ENCODE results near the gene ZFPM1. TPM values are rescaled to one million over a fixed set of nuclear protein-coding genes. Genes with fewer than 3 reads are reported as not detected.

The ZFPM1 gene
- total and polyA plus RNA-seq, 2 of the 8 experiments (the other 6 are each of a cell fraction or from before 2014, with no cell fraction given), result 0.74 to 4.8 TPM

DNA sequence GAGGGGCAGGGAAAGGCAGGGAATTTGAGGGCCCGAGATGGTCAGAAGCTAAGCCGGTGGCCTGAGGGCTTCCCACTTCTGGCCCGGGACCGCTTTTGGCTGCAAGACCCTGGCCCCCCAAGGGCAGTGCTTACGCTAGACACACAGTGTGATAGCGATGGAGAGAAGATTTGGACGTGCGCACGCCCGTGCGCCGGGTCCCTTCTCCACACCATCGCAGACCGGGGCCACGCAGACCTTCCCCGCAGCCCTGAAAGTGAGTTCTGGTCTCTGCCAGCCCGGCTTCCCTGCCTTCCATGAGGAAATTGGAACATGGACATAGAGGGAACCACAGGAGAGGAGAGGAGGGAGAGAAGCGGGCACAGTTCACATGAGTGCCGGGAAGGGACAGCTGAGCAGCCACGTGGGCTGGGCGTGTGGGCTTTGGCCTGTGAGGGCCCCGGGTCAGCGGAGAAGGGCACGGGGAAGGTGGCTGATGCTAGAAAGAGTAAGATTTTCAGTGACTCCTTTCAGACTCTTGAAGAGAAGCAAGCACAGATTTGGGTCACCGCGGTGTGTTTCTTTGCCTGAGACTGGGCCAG is 23.8 kb downstream of the ZFPM1 start (continued):
- TF ChIP-seq, protein P1, sequence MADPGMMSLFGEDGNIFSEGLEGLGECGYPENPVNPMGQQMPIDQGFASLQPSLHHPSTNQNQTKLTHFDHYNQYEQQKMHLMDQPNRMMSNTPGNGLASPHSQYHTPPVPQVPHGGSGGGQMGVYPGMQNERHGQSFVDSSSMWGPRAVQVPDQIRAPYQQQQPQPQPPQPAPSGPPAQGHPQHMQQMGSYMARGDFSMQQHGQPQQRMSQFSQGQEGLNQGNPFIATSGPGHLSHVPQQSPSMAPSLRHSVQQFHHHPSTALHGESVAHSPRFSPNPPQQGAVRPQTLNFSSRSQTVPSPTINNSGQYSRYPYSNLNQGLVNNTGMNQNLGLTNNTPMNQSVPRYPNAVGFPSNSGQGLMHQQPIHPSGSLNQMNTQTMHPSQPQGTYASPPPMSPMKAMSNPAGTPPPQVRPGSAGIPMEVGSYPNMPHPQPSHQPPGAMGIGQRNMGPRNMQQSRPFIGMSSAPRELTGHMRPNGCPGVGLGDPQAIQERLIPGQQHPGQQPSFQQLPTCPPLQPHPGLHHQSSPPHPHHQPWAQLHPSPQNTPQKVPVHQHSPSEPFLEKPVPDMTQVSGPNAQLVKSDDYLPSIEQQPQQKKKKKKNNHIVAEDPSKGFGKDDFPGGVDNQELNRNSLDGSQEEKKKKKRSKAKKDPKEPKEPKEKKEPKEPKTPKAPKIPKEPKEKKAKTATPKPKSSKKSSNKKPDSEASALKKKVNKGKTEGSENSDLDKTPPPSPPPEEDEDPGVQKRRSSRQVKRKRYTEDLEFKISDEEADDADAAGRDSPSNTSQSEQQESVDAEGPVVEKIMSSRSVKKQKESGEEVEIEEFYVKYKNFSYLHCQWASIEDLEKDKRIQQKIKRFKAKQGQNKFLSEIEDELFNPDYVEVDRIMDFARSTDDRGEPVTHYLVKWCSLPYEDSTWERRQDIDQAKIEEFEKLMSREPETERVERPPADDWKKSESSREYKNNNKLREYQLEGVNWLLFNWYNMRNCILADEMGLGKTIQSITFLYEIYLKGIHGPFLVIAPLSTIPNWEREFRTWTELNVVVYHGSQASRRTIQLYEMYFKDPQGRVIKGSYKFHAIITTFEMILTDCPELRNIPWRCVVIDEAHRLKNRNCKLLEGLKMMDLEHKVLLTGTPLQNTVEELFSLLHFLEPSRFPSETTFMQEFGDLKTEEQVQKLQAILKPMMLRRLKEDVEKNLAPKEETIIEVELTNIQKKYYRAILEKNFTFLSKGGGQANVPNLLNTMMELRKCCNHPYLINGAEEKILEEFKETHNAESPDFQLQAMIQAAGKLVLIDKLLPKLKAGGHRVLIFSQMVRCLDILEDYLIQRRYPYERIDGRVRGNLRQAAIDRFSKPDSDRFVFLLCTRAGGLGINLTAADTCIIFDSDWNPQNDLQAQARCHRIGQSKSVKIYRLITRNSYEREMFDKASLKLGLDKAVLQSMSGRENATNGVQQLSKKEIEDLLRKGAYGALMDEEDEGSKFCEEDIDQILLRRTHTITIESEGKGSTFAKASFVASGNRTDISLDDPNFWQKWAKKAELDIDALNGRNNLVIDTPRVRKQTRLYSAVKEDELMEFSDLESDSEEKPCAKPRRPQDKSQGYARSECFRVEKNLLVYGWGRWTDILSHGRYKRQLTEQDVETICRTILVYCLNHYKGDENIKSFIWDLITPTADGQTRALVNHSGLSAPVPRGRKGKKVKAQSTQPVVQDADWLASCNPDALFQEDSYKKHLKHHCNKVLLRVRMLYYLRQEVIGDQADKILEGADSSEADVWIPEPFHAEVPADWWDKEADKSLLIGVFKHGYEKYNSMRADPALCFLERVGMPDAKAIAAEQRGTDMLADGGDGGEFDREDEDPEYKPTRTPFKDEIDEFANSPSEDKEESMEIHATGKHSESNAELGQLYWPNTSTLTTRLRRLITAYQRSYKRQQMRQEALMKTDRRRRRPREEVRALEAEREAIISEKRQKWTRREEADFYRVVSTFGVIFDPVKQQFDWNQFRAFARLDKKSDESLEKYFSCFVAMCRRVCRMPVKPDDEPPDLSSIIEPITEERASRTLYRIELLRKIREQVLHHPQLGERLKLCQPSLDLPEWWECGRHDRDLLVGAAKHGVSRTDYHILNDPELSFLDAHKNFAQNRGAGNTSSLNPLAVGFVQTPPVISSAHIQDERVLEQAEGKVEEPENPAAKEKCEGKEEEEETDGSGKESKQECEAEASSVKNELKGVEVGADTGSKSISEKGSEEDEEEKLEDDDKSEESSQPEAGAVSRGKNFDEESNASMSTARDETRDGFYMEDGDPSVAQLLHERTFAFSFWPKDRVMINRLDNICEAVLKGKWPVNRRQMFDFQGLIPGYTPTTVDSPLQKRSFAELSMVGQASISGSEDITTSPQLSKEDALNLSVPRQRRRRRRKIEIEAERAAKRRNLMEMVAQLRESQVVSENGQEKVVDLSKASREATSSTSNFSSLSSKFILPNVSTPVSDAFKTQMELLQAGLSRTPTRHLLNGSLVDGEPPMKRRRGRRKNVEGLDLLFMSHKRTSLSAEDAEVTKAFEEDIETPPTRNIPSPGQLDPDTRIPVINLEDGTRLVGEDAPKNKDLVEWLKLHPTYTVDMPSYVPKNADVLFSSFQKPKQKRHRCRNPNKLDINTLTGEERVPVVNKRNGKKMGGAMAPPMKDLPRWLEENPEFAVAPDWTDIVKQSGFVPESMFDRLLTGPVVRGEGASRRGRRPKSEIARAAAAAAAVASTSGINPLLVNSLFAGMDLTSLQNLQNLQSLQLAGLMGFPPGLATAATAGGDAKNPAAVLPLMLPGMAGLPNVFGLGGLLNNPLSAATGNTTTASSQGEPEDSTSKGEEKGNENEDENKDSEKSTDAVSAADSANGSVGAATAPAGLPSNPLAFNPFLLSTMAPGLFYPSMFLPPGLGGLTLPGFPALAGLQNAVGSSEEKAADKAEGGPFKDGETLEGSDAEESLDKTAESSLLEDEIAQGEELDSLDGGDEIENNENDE (IDR thresholded peaks at IDR 0.05; ENCODE audit: insufficient replicate concordance, low read length), result no peak
